K562 (cell line): Measurements from ENCODE around the gene AGPAT2. TPM values are rescaled to one million over a fixed set of nuclear protein-coding genes. Genes with fewer than 3 reads are reported as not detected.
A peak's percentile ranks its signal among the peaks of the same experiment; 100 is the strongest.

ENCODE experiments used
- CHD7 ChIP-seq: fragments of 200-600 bp; sonication (generic); IDR thresholded peaks from one replicate; pipeline ENCODE4 v1.6.1; 2012; ENCODE audit warnings: mild to moderate bottlenecking, low read depth, low read length, inconsistent platforms
- FOSL1 ChIP-seq: fragments of 200-800 bp; sonication (Bioruptor generic); conservative IDR thresholded peaks from 2 replicates; pipeline ENCODE4 v1.6.1; 2016; ENCODE audit warnings: missing genetic modification characterization, missing compliant biosample characterization
- GTF3C2 ChIP-seq: IDR thresholded peaks from 3 replicates; pipeline ENCODE4 v1.6.1; 2011; ENCODE audit warnings: borderline replicate concordance, mild to moderate bottlenecking, moderate library complexity; ENCODE audit not compliant: insufficient read length; ENCODE audit errors: extremely low read depth
- HIVEP1 ChIP-seq: fragments of 250-450 bp; sonication (Bioruptor Pico); IDR thresholded peaks from 2 replicates; pipeline ENCODE4 v1.4.0; 2020; ENCODE audit warnings: mild to moderate bottlenecking
- NFIC ChIP-seq: fragments of 450-650 bp; IDR thresholded peaks from 2 replicates; pipeline ENCODE4 v1.6.1; 2017; ENCODE audit warnings: mild to moderate bottlenecking, inconsistent platforms
- ZNF449 ChIP-seq: fragments of 250-450 bp; sonication (Bioruptor Pico); IDR thresholded peaks from 2 replicates; pipeline ENCODE4 v1.8.0; 2022; ENCODE audit warnings: moderate library complexity, mild to moderate bottlenecking, inconsistent platforms
- polyA plus RNA-seq, 8 experiments: library from polyadenylated mRNA; depleted of rRNA in 4 of 8; stranded (reverse) in 5 of 8; unstranded in 3 of 8; fragments of >200 nt; fragmentation: Nextera tagmentation in 2 of 8; fragmentation: Illumina TruSeq in 1 of 8; extraction: Ambion mirVana in 2 of 8; extraction: Trizol in 1 of 8; gene quantifications; 2 replicates each; pipeline versions ENCODE4 v1.2.1 to v1.2.3, GENCODE V29; 2011 to 2014; ENCODE audit warnings: inconsistent platforms in 1 of 8, missing spikeins in 1 of 8
- total RNA-seq, 7 experiments: library from RNA; depleted of rRNA in 6 of 7; stranded (reverse); fragments of >200 nt in 6 of 7; fragmentation: Illumina TruSeq in 2 of 7; extraction: Trizol in 2 of 7; gene quantifications; 2 replicates each; pipeline versions ENCODE4 v1.2.1 to v1.2.3, GENCODE V29; 2011 to 2021; ENCODE audit warnings: low replicate concordance in 1 of 7
- TF ChIP-seq, protein P1 (sequence below), 3 experiments: fragments of 200-800 bp in 1 of 3; fragments of 250-450 bp in 1 of 3; fragments of 450-650 bp in 1 of 3; sonication (Bioruptor Pico) in 1 of 3; sonication (Bioruptor generic) in 1 of 3; formaldehyde crosslinking in 1 of 3; IDR thresholded peaks; 2 replicates each; pipeline versions ENCODE4 v1.6.1 to v1.8.0; 2016 to 2022; ENCODE audit warnings: mild to moderate bottlenecking in 2 of 3, missing genetic modification characterization in 2 of 3, missing compliant biosample characterization in 1 of 3, moderate library complexity in 1 of 3

Gene AGPAT2
- total and polyA plus RNA-seq, 9 of the 15 experiments (the other 6 are each of a cell fraction or from before 2014, with no cell fraction given) = 0.13 to 54.5 (median 23.9) TPM

GRCh38 chr9:136728080-136728547 is 40.9 kb upstream of the AGPAT2 start (continued):
- TF ChIP-seq NFIC = peak; percentile 71
- no peak for TF ChIP-seq FOSL1 (tag)
- TF ChIP-seq CHD7 = no peak
- no peak for TF ChIP-seq GTF3C2
- TF ChIP-seq ZNF449 (CRISPR knock-in tag) = no peak
- TF ChIP-seq, protein P1, sequence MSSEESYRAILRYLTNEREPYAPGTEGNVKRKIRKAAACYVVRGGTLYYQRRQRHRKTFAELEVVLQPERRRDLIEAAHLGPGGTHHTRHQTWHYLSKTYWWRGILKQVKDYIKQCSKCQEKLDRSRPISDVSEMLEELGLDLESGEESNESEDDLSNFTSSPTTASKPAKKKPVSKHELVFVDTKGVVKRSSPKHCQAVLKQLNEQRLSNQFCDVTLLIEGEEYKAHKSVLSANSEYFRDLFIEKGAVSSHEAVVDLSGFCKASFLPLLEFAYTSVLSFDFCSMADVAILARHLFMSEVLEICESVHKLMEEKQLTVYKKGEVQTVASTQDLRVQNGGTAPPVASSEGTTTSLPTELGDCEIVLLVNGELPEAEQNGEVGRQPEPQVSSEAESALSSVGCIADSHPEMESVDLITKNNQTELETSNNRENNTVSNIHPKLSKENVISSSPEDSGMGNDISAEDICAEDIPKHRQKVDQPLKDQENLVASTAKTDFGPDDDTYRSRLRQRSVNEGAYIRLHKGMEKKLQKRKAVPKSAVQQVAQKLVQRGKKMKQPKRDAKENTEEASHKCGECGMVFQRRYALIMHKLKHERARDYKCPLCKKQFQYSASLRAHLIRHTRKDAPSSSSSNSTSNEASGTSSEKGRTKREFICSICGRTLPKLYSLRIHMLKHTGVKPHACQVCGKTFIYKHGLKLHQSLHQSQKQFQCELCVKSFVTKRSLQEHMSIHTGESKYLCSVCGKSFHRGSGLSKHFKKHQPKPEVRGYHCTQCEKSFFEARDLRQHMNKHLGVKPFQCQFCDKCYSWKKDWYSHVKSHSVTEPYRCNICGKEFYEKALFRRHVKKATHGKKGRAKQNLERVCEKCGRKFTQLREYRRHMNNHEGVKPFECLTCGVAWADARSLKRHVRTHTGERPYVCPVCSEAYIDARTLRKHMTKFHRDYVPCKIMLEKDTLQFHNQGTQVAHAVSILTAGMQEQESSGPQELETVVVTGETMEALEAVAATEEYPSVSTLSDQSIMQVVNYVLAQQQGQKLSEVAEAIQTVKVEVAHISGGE (CRISPR knock-in tag; IDR thresholded peaks at IDR 0.05) = no peak
- TF ChIP-seq HIVEP1 (CRISPR knock-in tag) = no peak
